ENCODE measurements around the gene ZCCHC7. TPM values are rescaled to one million over a fixed set of nuclear protein-coding genes. Genes with fewer than 3 reads are reported as not detected.

The ZCCHC7 gene
- total and polyA plus RNA-seq, 2 donors (not counting 3 experiments of a cell fraction or from before 2014, with no cell fraction given), result 7.4 to 14.8 TPM

GRCh38 chr9:37262410-37262809, 142.0 kb downstream of the ZCCHC7 start:
- DNase-seq (ENCODE audit: low read depth, low spot score) (peak; percentile 60), FAIRE-seq (no peak)
- Histone ChIP-seq H3K79me2 (ENCODE audit: control insufficient read depth, insufficient read depth, low read length) (no peaks in the 10 kb centered on the region), H2AFZ (ENCODE audit: low read depth, low read length) (no peak overlapping the region), H3K27ac (ENCODE audit: insufficient read depth, low read depth, low read length) (no peak overlapping the region), H3K36me3 (ENCODE audit: control insufficient read depth in 2 of 2, extremely low read depth in 1 of 2, insufficient read depth in 2 of 2, low read length in 2 of 2) (no peaks in the 10 kb centered on the region), H3K4me2 (ENCODE audit: insufficient read depth, low read length) (no peak overlapping the region), H3K9me1 (replicated peaks; ENCODE audit: control insufficient read depth, extremely low read depth, insufficient read depth, low read length) (no peaks in the 10 kb centered on the region), H4K20me1 (replicated peaks; ENCODE audit: control insufficient read depth, extremely low read depth, insufficient read depth, low read length) (no peaks in the 10 kb centered on the region), H3K9me3 (replicated peaks; ENCODE audit: control insufficient read depth, insufficient read depth, low read length) (no peaks in the 10 kb centered on the region), H3K4me3 (replicated peaks in 1 of 3; ENCODE audit: insufficient read depth in 1 of 3, low read depth in 1 of 3, low read length in 3 of 3) (no peak overlapping the region), H3K9ac (replicated peaks; ENCODE audit: extremely low read depth, insufficient read depth, low read length) (no peak overlapping the region), H3K4me1 (ENCODE audit: control insufficient read depth, extremely low read depth, insufficient read depth, low read length) (no peaks in the 10 kb centered on the region), H3K27me3 (ENCODE audit: control insufficient read depth in 2 of 2, insufficient read depth in 2 of 2, low read length in 2 of 2) (no peaks in the 10 kb centered on the region)
- ChIA-PET CTCF (interaction anchor here (0.6 to 2.1 kb wide), 14 partner anchors 20 to 389 kb away, joined by 3 to 44 read pairs (median 3); partner anchors contain the start of gene ZCCHC7), POLR2A (no interaction called here)
- TF ChIP-seq MYC (IDR thresholded peaks at IDR 0.05; ENCODE audit: low read depth, low read length), result no peak
- TF ChIP-seq CTCF (IDR thresholded peaks at IDR 0.05; ENCODE audit: extremely low read depth in 1 of 2, insufficient read depth in 1 of 2, low read depth in 1 of 2, low read length in 2 of 2), result peak; percentile 54 to 55
- intact Hi-C loops (cut with micrococcal nuclease), result loop anchor here (1.0 to 5.0 kb wide), 3 partner anchors 140 to 266 kb away; partner anchors contain the start of gene ZCCHC7
- dilution Hi-C loops (cut with MboI; ENCODE audit: extremely low pct_ligation_motif_present, low sequenced_read_pairs), result no loop called here
- BruUV-seq (replicated peaks), result no TSS peak

DNA sequence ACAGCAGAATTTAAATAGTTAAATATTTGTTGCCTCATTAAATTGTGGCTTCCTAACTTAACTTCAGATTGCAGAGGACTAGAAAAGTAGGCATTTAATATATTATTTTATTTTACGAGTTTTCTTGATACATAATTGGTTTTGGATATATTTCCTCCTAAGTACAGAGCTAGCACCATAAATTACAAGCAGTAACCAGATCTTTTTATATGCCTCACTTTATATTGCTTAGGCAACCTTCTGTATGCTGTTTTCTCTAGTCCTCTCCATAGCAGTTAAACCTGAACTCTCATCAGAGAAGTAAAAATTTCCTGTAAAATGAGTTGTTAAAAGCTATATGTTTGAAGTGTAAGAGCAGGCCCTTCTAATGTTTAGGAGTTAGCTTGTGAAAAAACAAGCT, 144.2 kb downstream of the ZCCHC7 start:
- no peaks in the 10 kb centered on the region for H4K20me1 ChIP-seq (replicated peaks; ENCODE audit: control insufficient read depth, extremely low read depth, insufficient read depth, low read length)
- no TSS peak for BruUV-seq (replicated peaks)
- intact Hi-C loops (cut with micrococcal nuclease), result loop anchor here (5.0 kb wide), 2 partner anchors 142 to 187 kb away; partner anchors contain the start of gene ZCCHC7
- H2AFZ ChIP-seq (ENCODE audit: low read depth, low read length), result no peak overlapping the region
- H3K9me1 ChIP-seq (replicated peaks; ENCODE audit: control insufficient read depth, extremely low read depth, insufficient read depth, low read length), result no peaks in the 10 kb centered on the region
- H3K9ac ChIP-seq (replicated peaks; ENCODE audit: extremely low read depth, insufficient read depth, low read length), result no peak overlapping the region
- ChIA-PET POLR2A (no interaction called here), CTCF (interaction anchor here (1.1 to 1.4 kb wide), 3 partner anchors 13 to 391 kb away, joined by 3 to 9 read pairs (median 4); no protein-coding TSS in a partner anchor)
- no peak for DNase-seq (ENCODE audit: low read depth, low spot score)
- H3K4me2 ChIP-seq (ENCODE audit: insufficient read depth, low read length), result no peak overlapping the region
- H3K4me1 ChIP-seq (ENCODE audit: control insufficient read depth, extremely low read depth, insufficient read depth, low read length), result no peaks in the 10 kb centered on the region
- no peak overlapping the region for H3K27ac ChIP-seq (ENCODE audit: insufficient read depth, low read depth, low read length)
- no peaks in the 10 kb centered on the region for H3K27me3 ChIP-seq (ENCODE audit: control insufficient read depth in 2 of 2, insufficient read depth in 2 of 2, low read length in 2 of 2)
- H3K4me3 ChIP-seq (replicated peaks in 1 of 3; ENCODE audit: insufficient read depth in 1 of 3, low read depth in 1 of 3, low read length in 3 of 3), result no peak overlapping the region
- FAIRE-seq, result no peak
- H3K9me3 ChIP-seq (replicated peaks; ENCODE audit: control insufficient read depth, insufficient read depth, low read length), result no peaks in the 10 kb centered on the region
- H3K36me3 ChIP-seq (ENCODE audit: control insufficient read depth in 2 of 2, extremely low read depth in 1 of 2, insufficient read depth in 2 of 2, low read length in 2 of 2), result no peaks in the 10 kb centered on the region
- dilution Hi-C loops (cut with MboI; ENCODE audit: extremely low pct_ligation_motif_present, low sequenced_read_pairs), result no loop called here
- TF ChIP-seq FOS (IDR thresholded peaks at IDR 0.05; ENCODE audit: borderline replicate concordance, insufficient read depth, low read length) (no peak), POLR2AphosphoS5 (IDR thresholded peaks at IDR 0.05; ENCODE audit: insufficient read depth, low read depth, low read length) (no peak), JUN (IDR thresholded peaks at IDR 0.05; ENCODE audit: borderline replicate concordance, insufficient read depth, insufficient read length, low read depth) (no peak), MYC (IDR thresholded peaks at IDR 0.05; ENCODE audit: low read depth, low read length) (no peak), MAX (IDR thresholded peaks at IDR 0.05; ENCODE audit: insufficient read depth, insufficient read length) (no peak), EZH2 (IDR thresholded peaks at IDR 0.05; ENCODE audit: borderline replicate concordance, low read depth, low read length, severe bottlenecking) (no peak), CTCF (IDR thresholded peaks at IDR 0.05; ENCODE audit: extremely low read depth in 1 of 2, insufficient read depth in 1 of 2, low read depth in 1 of 2, low read length in 2 of 2) (no peak), GATA2 (IDR thresholded peaks at IDR 0.05; ENCODE audit: insufficient read depth, insufficient read length, low read depth, low read length) (no peak), POLR2A (IDR thresholded peaks at IDR 0.05; ENCODE audit: low read depth, low read length) (no peak)
- no peaks in the 10 kb centered on the region for H3K79me2 ChIP-seq (ENCODE audit: control insufficient read depth, insufficient read depth, low read length)
